ENCODE data around the gene BCL2L2.

- no peak for TF ChIP-seq CTCF (IDR thresholded peaks at IDR 0.05)
- TF ChIP-seq POLR2A (IDR thresholded peaks at IDR 0.05) = no peak
Observed at GRCh38 chr14:23307687-23308644, 1.3 kb downstream of the BCL2L2 start.
